GM23338 (cell line): ENCODE data around the gene FAM131A. TPM values are rescaled to one million over a fixed set of nuclear protein-coding genes. Genes with fewer than 3 reads are reported as not detected.
A peak's percentile ranks its signal among the peaks of the same experiment; 100 is the strongest.

ENCODE experiments used
- ATAC-seq: fragments of 200-7000 bp; cut with Tn5 transposase; 3 replicates; pipeline ENCODE4 v1.9.1; 2020
- DNase-seq: peaks from one replicate; pipeline ENCODE4 v3.0.0-alpha.2; 2015; ENCODE audit warnings: low spot score
- H2AFZ ChIP-seq: fragments of 200-600 bp; sonication (generic); 2 replicates; pipeline ENCODE4 v1.8.0; 2016; ENCODE audit warnings: antibody characterized with exemption, mild to moderate bottlenecking, moderate library complexity
- H3F3A ChIP-seq: fragments of 200-600 bp; sonication (generic); replicated peaks from 2 replicates; pipeline ENCODE4 v1.8.0; 2017; ENCODE audit warnings: antibody characterized with exemption, mixed run types, low read depth
- H3K27ac ChIP-seq: fragments of 200-600 bp; sonication (generic); 2 replicates; pipeline ENCODE4 v1.6.1; 2016; ENCODE audit warnings: low read depth
- H3K27me3 ChIP-seq: fragments of 200-600 bp; sonication (generic); 2 replicates; pipeline ENCODE4 v1.8.0; 2016; ENCODE audit warnings: mild to moderate bottlenecking, mixed run types, moderate library complexity; ENCODE audit not compliant: insufficient read depth
- H3K36me3 ChIP-seq: fragments of 200-600 bp; sonication (generic); 2 replicates; pipeline ENCODE4 v1.8.0; 2016; ENCODE audit warnings: mild to moderate bottlenecking; ENCODE audit not compliant: insufficient read depth
- H3K4me1 ChIP-seq: fragments of 200-600 bp; sonication (generic); 2 replicates; pipeline ENCODE4 v1.8.0; 2016; ENCODE audit warnings: mild to moderate bottlenecking, moderate library complexity; ENCODE audit not compliant: insufficient read depth
- H3K4me2 ChIP-seq: fragments of 200-600 bp; sonication (generic); 2 replicates; pipeline ENCODE4 v1.7.1; 2017; ENCODE audit warnings: mixed run types
- H3K4me3 ChIP-seq: fragments of 200-600 bp; sonication (generic); 2 replicates; pipeline ENCODE4 v1.6.1; 2016; ENCODE audit warnings: mixed run types
- H3K79me2 ChIP-seq: fragments of 200-600 bp; sonication (generic); replicated peaks from 2 replicates; pipeline ENCODE4 v1.8.0; 2017; ENCODE audit warnings: mild to moderate bottlenecking; ENCODE audit not compliant: insufficient read depth
- H3K9me2 ChIP-seq: fragments of 200-600 bp; sonication (generic); 2 replicates; pipeline ENCODE4 v1.8.0; 2017; ENCODE audit not compliant: insufficient read depth
- H4K20me1 ChIP-seq: fragments of 200-600 bp; sonication (generic); replicated peaks from 2 replicates; pipeline ENCODE4 v1.8.0; 2017; ENCODE audit warnings: mild to moderate bottlenecking; ENCODE audit not compliant: insufficient read depth
- H3K27ac Mint-ChIP-seq: 2 replicates; pipeline ENCODE4 v1.8.0; 2020; ENCODE audit warnings: inconsistent platforms, mild to moderate bottlenecking, moderate library complexity, mixed read lengths
- H3K27me3 Mint-ChIP-seq: 3 replicates; pipeline ENCODE4 v1.8.0; 2022; ENCODE audit warnings: low read depth, mild to moderate bottlenecking, moderate library complexity, mixed read lengths, inconsistent platforms; ENCODE audit not compliant: insufficient read depth, poor library complexity
- H3K36me3 Mint-ChIP-seq: 3 replicates; pipeline ENCODE4 v1.8.0; 2021; ENCODE audit warnings: low read depth, mild to moderate bottlenecking, inconsistent platforms, moderate library complexity, mixed read lengths
- H3K4me1 Mint-ChIP-seq: 3 replicates; pipeline ENCODE4 v1.8.0; 2020; ENCODE audit warnings: mild to moderate bottlenecking, inconsistent platforms, mixed read lengths
- H3K4me3 Mint-ChIP-seq: 3 replicates; pipeline ENCODE4 v1.8.0; 2021; ENCODE audit warnings: moderate library complexity, mild to moderate bottlenecking, inconsistent platforms, mixed read lengths
- H3K9me3 Mint-ChIP-seq: 3 replicates; pipeline ENCODE4 v1.8.0; 2020; ENCODE audit warnings: moderate library complexity, mild to moderate bottlenecking, inconsistent platforms, mixed read lengths
- CREB1 ChIP-seq: fragments of 250-450 bp; sonication (Bioruptor Pico); IDR thresholded peaks from 2 replicates; pipeline ENCODE4 v1.5.0; 2020; ENCODE audit warnings: low read depth, mild to moderate bottlenecking, moderate library complexity
- EZH2 ChIP-seq: fragments of 200-600 bp; sonication (generic); IDR thresholded peaks from one replicate; pipeline ENCODE4 v1.8.0; 2017; ENCODE audit warnings: antibody characterized with exemption, mild to moderate bottlenecking, low read depth; ENCODE audit not compliant: unreplicated experiment
- EZH2phosphoT487 ChIP-seq: fragments of 200-600 bp; sonication (generic); IDR thresholded peaks from one replicate; pipeline ENCODE4 v1.8.1; 2018; ENCODE audit warnings: antibody characterized with exemption; ENCODE audit not compliant: unreplicated experiment
- JUNB ChIP-seq: IDR thresholded peaks from one replicate; pipeline ENCODE4 v1.6.1; 2016; ENCODE audit warnings: antibody characterized with exemption; ENCODE audit not compliant: unreplicated experiment
- NANOG ChIP-seq: IDR thresholded peaks from 2 replicates; pipeline ENCODE4 v1.6.1; 2016; ENCODE audit warnings: antibody characterized with exemption, borderline replicate concordance
- POLR2AphosphoS5 ChIP-seq: IDR thresholded peaks from 2 replicates; pipeline ENCODE4 v1.6.1; 2016; ENCODE audit warnings: antibody characterized with exemption, low read depth
- STAT1 ChIP-seq: IDR thresholded peaks from one replicate; pipeline ENCODE4 v1.6.1; 2016; ENCODE audit warnings: antibody characterized with exemption; ENCODE audit not compliant: unreplicated experiment
- ZNF114 ChIP-seq: fragments of 250-450 bp; sonication (Bioruptor Pico); IDR thresholded peaks from 2 replicates; pipeline ENCODE4 v1.5.0; 2020; ENCODE audit warnings: mild to moderate bottlenecking, moderate library complexity
- ZNF331 ChIP-seq: fragments of 250-450 bp; sonication (Bioruptor Pico); IDR thresholded peaks from 2 replicates; pipeline ENCODE4 v1.5.0; 2020; ENCODE audit warnings: low read depth, mild to moderate bottlenecking, moderate library complexity
- polyA plus RNA-seq: library from polyadenylated mRNA; unstranded; fragments of >200 nt; fragmentation: Nextera tagmentation; extraction: Ambion mirVana; gene quantifications from 2 replicates; pipeline ENCODE4 v1.2.1, GENCODE V29; 2016
- total RNA-seq: library from RNA; depleted of rRNA; stranded (reverse); fragments of >200 nt; shearing (Covaris generic); gene quantifications from 2 replicates; pipeline ENCODE4 v1.2.3, GENCODE V29; 2014
- TF ChIP-seq, protein P1 (sequence below): IDR thresholded peaks from one replicate; pipeline ENCODE4 v1.6.1; 2018; ENCODE audit warnings: antibody characterized with exemption; ENCODE audit not compliant: unreplicated experiment
- TF ChIP-seq, protein P2 (sequence below), 2 experiments: fragments of 200-600 bp in 1 of 2; sonication (generic) in 1 of 2; conservative IDR thresholded peaks; 2 replicates each; pipeline versions ENCODE4 v1.5.1 to v1.6.1; 2016 to 2017; ENCODE audit warnings: antibody characterized with exemption in 2 of 2, low read depth in 2 of 2, mild to moderate bottlenecking in 2 of 2, moderate library complexity in 1 of 2
- TF ChIP-seq, protein P3 (sequence below): IDR thresholded peaks from 2 replicates; pipeline ENCODE4 v1.6.1; 2016; ENCODE audit warnings: antibody characterized with exemption

The FAM131A gene
- total and polyA plus RNA-seq, 2 experiments from 2014 or later = 6.7 to 31.8 TPM

GRCh38 chr3:184320104-184320445, 17.3 kb upstream of the FAM131A start (continued):
- TF ChIP-seq ZNF331 (CRISPR knock-in tag) (no peak), EZH2 (no peak), JUNB (no peak), ZNF114 (CRISPR knock-in tag) (no peak), POLR2AphosphoS5 (no peak)
- TF ChIP-seq, protein P1, sequence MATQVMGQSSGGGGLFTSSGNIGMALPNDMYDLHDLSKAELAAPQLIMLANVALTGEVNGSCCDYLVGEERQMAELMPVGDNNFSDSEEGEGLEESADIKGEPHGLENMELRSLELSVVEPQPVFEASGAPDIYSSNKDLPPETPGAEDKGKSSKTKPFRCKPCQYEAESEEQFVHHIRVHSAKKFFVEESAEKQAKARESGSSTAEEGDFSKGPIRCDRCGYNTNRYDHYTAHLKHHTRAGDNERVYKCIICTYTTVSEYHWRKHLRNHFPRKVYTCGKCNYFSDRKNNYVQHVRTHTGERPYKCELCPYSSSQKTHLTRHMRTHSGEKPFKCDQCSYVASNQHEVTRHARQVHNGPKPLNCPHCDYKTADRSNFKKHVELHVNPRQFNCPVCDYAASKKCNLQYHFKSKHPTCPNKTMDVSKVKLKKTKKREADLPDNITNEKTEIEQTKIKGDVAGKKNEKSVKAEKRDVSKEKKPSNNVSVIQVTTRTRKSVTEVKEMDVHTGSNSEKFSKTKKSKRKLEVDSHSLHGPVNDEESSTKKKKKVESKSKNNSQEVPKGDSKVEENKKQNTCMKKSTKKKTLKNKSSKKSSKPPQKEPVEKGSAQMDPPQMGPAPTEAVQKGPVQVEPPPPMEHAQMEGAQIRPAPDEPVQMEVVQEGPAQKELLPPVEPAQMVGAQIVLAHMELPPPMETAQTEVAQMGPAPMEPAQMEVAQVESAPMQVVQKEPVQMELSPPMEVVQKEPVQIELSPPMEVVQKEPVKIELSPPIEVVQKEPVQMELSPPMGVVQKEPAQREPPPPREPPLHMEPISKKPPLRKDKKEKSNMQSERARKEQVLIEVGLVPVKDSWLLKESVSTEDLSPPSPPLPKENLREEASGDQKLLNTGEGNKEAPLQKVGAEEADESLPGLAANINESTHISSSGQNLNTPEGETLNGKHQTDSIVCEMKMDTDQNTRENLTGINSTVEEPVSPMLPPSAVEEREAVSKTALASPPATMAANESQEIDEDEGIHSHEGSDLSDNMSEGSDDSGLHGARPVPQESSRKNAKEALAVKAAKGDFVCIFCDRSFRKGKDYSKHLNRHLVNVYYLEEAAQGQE = no peak
- TF ChIP-seq, protein P2, sequence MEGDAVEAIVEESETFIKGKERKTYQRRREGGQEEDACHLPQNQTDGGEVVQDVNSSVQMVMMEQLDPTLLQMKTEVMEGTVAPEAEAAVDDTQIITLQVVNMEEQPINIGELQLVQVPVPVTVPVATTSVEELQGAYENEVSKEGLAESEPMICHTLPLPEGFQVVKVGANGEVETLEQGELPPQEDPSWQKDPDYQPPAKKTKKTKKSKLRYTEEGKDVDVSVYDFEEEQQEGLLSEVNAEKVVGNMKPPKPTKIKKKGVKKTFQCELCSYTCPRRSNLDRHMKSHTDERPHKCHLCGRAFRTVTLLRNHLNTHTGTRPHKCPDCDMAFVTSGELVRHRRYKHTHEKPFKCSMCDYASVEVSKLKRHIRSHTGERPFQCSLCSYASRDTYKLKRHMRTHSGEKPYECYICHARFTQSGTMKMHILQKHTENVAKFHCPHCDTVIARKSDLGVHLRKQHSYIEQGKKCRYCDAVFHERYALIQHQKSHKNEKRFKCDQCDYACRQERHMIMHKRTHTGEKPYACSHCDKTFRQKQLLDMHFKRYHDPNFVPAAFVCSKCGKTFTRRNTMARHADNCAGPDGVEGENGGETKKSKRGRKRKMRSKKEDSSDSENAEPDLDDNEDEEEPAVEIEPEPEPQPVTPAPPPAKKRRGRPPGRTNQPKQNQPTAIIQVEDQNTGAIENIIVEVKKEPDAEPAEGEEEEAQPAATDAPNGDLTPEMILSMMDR (conservative IDR thresholded peaks at IDR 0.05; ENCODE audit: low read depth in 2 of 2) = no peak
- TF ChIP-seq, protein P3, sequence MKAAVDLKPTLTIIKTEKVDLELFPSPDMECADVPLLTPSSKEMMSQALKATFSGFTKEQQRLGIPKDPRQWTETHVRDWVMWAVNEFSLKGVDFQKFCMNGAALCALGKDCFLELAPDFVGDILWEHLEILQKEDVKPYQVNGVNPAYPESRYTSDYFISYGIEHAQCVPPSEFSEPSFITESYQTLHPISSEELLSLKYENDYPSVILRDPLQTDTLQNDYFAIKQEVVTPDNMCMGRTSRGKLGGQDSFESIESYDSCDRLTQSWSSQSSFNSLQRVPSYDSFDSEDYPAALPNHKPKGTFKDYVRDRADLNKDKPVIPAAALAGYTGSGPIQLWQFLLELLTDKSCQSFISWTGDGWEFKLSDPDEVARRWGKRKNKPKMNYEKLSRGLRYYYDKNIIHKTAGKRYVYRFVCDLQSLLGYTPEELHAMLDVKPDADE = no peak

DNA sequence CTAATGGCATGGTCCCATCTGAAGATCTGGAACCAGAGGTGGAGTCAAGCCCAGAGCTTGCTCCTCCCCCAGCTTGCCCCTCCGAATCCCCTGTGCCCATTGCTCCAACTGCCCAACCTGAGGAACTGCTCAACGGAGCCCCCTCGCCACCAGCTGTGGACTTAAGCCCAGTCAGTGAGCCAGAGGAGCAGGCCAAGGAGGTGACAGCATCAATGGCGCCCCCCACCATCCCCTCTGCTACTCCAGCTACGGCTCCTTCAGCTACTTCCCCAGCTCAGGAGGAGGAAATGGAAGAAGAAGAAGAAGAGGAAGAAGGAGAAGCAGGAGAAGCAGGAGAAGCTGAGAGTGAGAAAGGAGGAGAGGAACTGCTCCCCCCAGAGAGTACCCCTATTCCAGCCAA, 15.7 kb upstream of the FAM131A start:
- peaks cover 83% of the 10 kb centered on the region for H3K36me3 ChIP-seq
- Mint-ChIP-seq H3K4me1 (peaks cover 23% of the 10 kb centered on the region), H3K27me3 (peaks cover 33% of the 10 kb centered on the region), H3K36me3 (peaks cover 96% of the 10 kb centered on the region), H3K9me3 (no peaks in the 10 kb centered on the region), H3K27ac (peak overlapping the region; percentile 48; the same call in 1 of the 2 replicates), H3K4me3 (no peak overlapping the region)
- H3K27me3 ChIP-seq = no peaks in the 10 kb centered on the region
- no peak overlapping the region for H3K4me2 ChIP-seq
- no peak overlapping the region for H3K4me3 ChIP-seq
- no peak for TF ChIP-seq NANOG
- TF ChIP-seq POLR2AphosphoS5 = no peak
- no peak for TF ChIP-seq STAT1
- TF ChIP-seq CREB1 (CRISPR knock-in tag) = no peak
- TF ChIP-seq ZNF114 (CRISPR knock-in tag) = no peak
- no peak for TF ChIP-seq ZNF331 (CRISPR knock-in tag)
- TF ChIP-seq, protein P2 (conservative IDR thresholded peaks at IDR 0.05; ENCODE audit: low read depth in 2 of 2) = no peak
- TF ChIP-seq EZH2phosphoT487 = no peak
- TF ChIP-seq, protein P1 = no peak
- TF ChIP-seq, protein P3 = no peak
- TF ChIP-seq EZH2 = no peak
- no peak for TF ChIP-seq JUNB
- H3K4me1 ChIP-seq = peaks cover 3% of the 10 kb centered on the region; the same call in 1 of the 2 replicates
- peaks cover 8% of the 10 kb centered on the region; the same call in 1 of the 2 replicates for H3F3A ChIP-seq
- H3K79me2 ChIP-seq = peaks cover 79% of the 10 kb centered on the region
- ATAC-seq (no peak), DNase-seq (no peak)
- no peak overlapping the region for H3K27ac ChIP-seq
- no peak overlapping the region for H2AFZ ChIP-seq
- no peaks in the 10 kb centered on the region for H3K9me2 ChIP-seq
- peaks cover 78% of the 10 kb centered on the region for H4K20me1 ChIP-seq
